ENCODE data around the gene PRKD1. TPM values are rescaled to one million over a fixed set of nuclear protein-coding genes. Genes with fewer than 3 reads are reported as not detected.

PRKD1 gene
- total RNA-seq, 2 donors from 2014 or later: 1.0 to 2.8 TPM

DNA sequence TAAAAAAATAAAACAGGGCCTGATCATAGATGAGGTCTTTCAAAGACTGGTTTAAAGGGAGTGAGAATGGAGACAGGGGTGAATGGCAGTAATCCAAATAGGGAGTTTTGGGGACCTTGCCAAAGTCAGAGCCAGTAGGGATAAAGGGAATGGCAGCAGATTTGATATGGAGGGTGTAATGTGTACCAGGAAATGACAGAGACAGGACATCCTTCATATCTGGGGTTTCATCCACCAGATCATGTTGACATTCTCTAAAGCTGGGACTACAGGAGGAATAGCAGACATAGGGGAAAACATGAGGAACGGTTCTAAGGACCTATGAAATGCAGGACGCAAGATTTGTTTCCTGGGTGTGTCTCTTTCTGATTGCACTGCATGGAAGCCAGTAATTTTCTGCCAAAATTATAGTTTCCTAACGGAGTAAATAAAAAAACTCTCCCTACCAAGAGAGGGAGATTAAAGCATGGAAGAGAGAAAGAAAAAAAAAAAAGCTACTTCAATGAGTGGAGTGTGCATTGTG, 169.9 kb downstream of the PRKD1 start:
- no peaks in the 10 kb centered on the region for H3K9me3 ChIP-seq
- no peak for DNase-seq
- no peaks in the 10 kb centered on the region for H3K4me1 ChIP-seq
- H3K4me3 ChIP-seq: no peak overlapping the region
- H3K36me3 ChIP-seq: no peaks in the 10 kb centered on the region
- no peak for TF ChIP-seq CTCF (IDR thresholded peaks at IDR 0.05)
- H3K27ac ChIP-seq: no peak overlapping the region
- intact Hi-C loops (cut with DNase I): no loop called here
- no peaks in the 10 kb centered on the region for H3K27me3 ChIP-seq
- H3K9ac ChIP-seq (ENCODE audit: low read depth in 2 of 2, low read length in 2 of 2): no peak overlapping the region

GRCh38 chr14:29757188-29757680, 170.4 kb downstream of the PRKD1 start:
- Histone ChIP-seq H3K27me3 (no peaks in the 10 kb centered on the region), H3K27ac (no peak overlapping the region), H3K9ac (ENCODE audit: low read depth in 2 of 2, low read length in 2 of 2) (no peak overlapping the region), H3K36me3 (no peaks in the 10 kb centered on the region), H3K4me1 (no peaks in the 10 kb centered on the region), H3K4me3 (no peak overlapping the region), H3K9me3 (no peaks in the 10 kb centered on the region)
- no peak for DNase-seq
- intact Hi-C loops (cut with DNase I): no loop called here
- no peak for TF ChIP-seq CTCF (IDR thresholded peaks at IDR 0.05)

DNA sequence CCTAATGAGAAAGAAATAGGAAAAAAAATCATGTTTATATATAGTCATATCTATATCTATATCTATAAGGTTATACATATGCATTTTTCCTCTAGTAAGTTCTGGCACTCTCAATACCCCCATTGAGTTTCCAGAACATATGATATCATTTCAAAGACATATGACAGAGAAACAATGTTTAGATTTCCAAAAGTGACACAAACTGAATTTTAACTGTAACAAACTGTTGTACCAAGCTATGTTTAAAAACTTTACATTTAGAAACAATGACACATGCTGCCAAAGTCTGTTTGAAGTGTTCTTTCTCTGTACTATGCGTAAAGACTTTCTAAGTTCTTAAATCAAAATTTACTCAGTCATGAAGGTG, 171.6 kb downstream of the PRKD1 start:
- Histone ChIP-seq H3K27me3 (no peaks in the 10 kb centered on the region), H3K4me1 (no peaks in the 10 kb centered on the region), H3K4me3 (no peak overlapping the region), H3K9ac (ENCODE audit: low read depth in 2 of 2, low read length in 2 of 2) (no peak overlapping the region), H3K9me3 (no peaks in the 10 kb centered on the region), H3K36me3 (no peaks in the 10 kb centered on the region), H3K27ac (no peak overlapping the region)
- TF ChIP-seq CTCF (IDR thresholded peaks at IDR 0.05): no peak
- intact Hi-C loops (cut with DNase I): no loop called here
- DNase-seq: no peak

GRCh38 chr14:29755311-29756018, 172.2 kb downstream of the PRKD1 start:
- Histone ChIP-seq H3K36me3 (no peaks in the 10 kb centered on the region), H3K9me3 (no peaks in the 10 kb centered on the region), H3K9ac (ENCODE audit: low read depth in 2 of 2, low read length in 2 of 2) (no peak overlapping the region), H3K27ac (no peak overlapping the region), H3K4me3 (no peak overlapping the region), H3K27me3 (no peaks in the 10 kb centered on the region), H3K4me1 (no peaks in the 10 kb centered on the region)
- intact Hi-C loops (cut with DNase I): no loop called here
- no peak for TF ChIP-seq CTCF (IDR thresholded peaks at IDR 0.05)
- no peak for DNase-seq

- intact Hi-C loops (cut with DNase I): no loop called here
- H3K4me3 ChIP-seq: no peak overlapping the region
- H3K9ac ChIP-seq (ENCODE audit: low read depth in 2 of 2, low read length in 2 of 2): no peak overlapping the region
- no peaks in the 10 kb centered on the region for H3K9me3 ChIP-seq
- no peaks in the 10 kb centered on the region for H3K27me3 ChIP-seq
- no peak for TF ChIP-seq CTCF (IDR thresholded peaks at IDR 0.05)
- H3K4me1 ChIP-seq: no peaks in the 10 kb centered on the region
- H3K36me3 ChIP-seq: no peaks in the 10 kb centered on the region
- no peak overlapping the region for H3K27ac ChIP-seq
- no peak for DNase-seq
Observed at GRCh38 chr14:29754134-29754533, 173.5 kb downstream of the PRKD1 start.

All from colonic mucosa (tissue), 4 donors.